NOMO-1 treated with DMSO at 0.1 percent for 48 hours (cell line): ENCODE measurements around the gene LAG3.

ENCODE experiments used
- DNase-seq: peaks from one replicate; lab custom pipeline; 2025; ENCODE audit not compliant: unreplicated experiment; lab: John Stamatoyannopoulos, UW

The LAG3 gene

GRCh38 chr12:6787309-6787708, 15.0 kb downstream of the LAG3 start:
- no peak for DNase-seq

GRCh38 chr12:6788972-6789924, 16.9 kb downstream of the LAG3 start, which contains the start of gene CD4:
TSS of gene CD4 (plus strand) at chr12:6789528. CDS start at chr12:6800139, 10,611 bp downstream.
- peak; percentile 56 for DNase-seq

DNA sequence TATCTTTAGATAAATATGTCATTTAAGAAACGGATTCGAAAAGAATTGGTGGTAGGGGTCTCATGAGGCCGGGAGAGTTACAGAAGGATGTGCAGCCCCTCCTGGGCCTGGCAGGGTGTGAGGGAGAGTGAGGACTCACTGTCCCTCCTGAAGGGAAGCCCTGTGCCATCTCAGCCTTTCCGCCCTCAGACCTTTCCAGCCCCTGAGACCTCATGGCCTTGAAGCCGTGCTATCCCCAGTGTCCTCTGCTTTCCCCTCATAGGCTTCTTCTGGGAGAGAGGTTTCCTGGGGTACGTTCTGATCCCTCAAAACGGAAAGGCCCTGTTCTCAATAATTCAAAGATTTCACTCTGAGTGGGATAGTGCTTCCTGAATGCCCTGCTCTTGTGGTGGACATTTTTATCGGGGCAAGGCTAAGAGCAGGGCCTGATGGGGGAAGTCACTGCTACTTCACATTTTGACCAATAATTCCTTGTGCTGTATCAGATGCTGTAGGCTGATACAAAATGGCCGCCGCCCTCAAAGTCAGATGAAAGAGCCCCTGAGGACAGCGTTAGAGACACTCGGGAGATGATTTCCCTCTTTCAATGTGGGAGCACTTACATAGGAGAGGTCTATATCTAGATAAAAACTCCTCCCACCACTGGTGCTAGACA, 18.3 kb downstream of the LAG3 start:
- DNase-seq = no peak

- no peak for DNase-seq
Measured at GRCh38 chr12:6791931-6792520, 19.7 kb downstream of the LAG3 start.

DNA sequence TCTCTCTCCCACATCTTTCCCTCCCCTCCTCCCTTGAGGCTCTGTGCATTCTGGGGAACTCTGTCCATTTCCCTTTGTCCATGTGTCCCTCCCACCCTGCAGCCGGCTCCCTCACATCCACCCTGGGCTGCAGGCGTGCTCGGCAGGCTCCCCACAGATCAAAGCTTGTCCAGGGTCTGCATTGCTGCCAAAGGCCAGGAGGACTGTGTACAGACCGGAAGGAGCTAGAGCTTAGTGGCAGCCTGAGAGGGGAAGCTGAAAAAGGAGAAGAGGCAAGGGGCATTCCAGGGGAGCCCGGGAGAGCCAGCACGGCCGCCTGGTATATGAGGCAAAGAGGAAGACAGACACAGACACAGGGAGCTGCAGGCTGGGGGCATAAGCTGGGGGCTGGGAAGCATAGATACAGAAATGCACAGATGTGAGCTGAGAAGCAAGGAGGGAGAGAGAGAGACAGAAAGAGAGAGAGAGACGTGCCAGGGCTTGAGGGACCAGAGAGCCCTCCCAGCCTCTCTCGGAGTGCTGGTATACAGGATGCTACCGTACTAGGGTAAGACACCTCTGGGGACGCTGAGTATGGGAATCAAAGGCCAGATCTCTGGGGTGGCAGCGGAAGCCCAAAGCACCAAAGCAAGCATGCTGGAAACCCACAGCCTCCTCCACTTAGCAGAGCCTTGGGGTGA, 20.3 kb downstream of the LAG3 start:
- peak; percentile 74 for DNase-seq

DNA sequence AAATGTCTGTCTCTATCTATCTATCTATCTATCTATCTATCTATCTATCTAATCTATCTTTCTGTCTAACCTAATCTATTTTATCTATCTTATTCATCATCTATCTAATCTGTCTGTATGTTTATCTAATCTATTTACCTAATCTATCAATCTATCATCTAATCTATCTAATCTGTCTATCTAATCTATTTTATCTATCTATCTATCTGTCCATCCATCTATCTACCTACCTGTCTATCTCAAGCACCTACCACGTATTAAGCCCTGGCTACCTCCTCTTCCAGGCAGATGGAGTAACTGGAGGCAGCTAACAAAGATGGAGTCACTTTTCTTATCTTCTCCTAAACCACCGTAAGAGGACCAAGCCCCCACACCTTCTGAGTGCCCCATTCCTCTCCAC, 22.8 kb downstream of the LAG3 start:
- DNase-seq = no peak

DNA sequence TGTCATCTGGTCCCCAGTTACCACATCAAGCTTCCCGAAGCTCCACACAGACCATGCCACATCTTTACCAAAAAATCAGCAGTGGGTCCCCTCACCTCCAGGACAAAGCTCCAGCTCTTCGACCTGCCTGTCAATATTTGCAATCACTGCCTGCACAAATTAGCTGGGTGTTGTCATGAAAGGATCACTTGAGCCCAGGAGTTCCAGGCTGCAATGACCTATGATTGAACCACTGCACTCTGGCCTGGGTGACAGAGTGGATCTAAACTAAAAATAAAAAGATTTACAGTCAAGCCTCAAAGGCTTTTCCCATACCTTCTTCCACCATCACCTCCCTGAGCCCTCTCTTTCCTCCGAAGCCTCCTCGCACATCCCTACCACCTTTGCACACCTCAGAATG, 24.3 kb downstream of the LAG3 start:
- no peak for DNase-seq

GRCh38 chr12:6799147-6799546, 26.8 kb downstream of the LAG3 start:
- DNase-seq = no peak

DNA sequence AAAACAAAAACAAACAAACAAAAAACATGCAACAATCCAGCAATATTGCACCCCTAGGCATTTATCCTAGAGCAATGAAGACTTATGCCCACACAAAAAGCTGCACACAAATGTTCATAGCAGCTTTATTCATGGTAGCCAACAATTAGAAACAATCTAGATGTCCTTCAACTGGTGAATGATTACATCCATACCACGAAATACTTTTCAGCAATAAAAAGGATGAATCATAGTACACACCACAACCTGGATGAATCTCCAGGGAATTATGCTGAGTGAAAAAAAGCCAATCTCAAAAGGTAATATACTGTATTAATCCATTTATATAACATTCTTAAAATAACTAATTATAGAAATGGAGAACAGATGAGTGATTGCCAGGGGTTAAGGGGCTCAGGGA, 34.9 kb downstream of the LAG3 start:
- DNase-seq = no peak

- DNase-seq = no peak
Measured at GRCh38 chr12:6809056-6809455, 36.7 kb downstream of the LAG3 start.

DNA sequence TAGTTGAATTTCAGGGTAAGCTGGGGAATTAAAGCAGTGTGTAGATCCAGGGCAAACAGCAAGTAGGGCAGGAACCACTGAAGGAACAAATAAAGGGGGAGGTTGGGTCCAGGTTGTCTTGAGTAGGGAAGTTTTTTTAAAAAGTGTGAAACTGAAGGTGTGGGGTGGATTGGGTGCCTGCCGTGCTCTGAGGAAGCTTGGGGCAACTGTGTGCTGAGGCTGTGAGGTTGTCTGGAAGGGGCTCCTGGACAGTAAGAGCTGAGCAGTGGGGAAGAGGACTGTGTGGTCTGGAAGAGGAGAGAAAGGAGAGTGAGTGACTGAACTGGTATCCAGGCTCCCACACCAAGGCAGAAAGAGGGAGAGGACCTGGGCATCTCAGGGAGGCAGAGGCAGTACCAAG, 38.4 kb downstream of the LAG3 start:
- no peak for DNase-seq

- DNase-seq = peak; percentile 52
Measured at GRCh38 chr12:6813363-6813762, 41.0 kb downstream of the LAG3 start.

DNA sequence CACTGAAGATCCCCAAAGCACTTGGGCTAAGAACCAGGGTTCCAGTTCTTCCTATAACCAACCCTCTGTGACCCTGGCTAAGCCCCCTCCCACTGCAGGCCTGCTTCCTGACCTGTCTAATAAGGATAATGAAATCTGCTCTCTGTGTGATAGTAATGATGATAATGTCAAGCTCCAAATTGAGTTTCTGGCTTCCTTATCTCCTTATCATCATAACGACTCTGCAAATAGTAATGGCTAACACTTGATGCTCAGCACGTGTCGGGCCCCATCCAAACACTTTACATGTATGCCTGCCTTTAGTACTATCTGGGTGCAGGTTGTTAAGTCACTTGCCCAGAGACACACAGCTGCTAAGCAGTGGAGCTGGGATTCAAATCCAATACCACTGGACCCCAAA, 44.3 kb downstream of the LAG3 start:
- no peak for DNase-seq

DNA sequence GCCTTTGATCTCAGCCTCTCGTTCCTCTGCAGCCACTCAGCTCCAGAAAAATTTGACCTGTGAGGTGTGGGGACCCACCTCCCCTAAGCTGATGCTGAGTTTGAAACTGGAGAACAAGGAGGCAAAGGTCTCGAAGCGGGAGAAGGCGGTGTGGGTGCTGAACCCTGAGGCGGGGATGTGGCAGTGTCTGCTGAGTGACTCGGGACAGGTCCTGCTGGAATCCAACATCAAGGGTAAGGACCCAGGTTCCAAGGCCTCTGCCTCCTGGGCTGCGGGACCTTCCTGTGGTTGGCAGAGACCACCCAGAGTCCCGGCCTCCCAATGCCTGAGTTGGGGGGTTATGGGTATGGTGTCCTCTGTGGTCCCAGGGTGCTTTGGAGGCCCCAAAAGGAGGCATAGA, 44.8 kb downstream of the LAG3 start:
- no peak for DNase-seq

- DNase-seq = no peak
Measured at GRCh38 chr12:6817662-6818157, 45.4 kb downstream of the LAG3 start.

- DNase-seq = no peak
Measured at GRCh38 chr12:6818222-6818621, 45.9 kb downstream of the LAG3 start.

- DNase-seq = no peak
Measured at GRCh38 chr12:6818645-6819044, 46.3 kb downstream of the LAG3 start.

DNA sequence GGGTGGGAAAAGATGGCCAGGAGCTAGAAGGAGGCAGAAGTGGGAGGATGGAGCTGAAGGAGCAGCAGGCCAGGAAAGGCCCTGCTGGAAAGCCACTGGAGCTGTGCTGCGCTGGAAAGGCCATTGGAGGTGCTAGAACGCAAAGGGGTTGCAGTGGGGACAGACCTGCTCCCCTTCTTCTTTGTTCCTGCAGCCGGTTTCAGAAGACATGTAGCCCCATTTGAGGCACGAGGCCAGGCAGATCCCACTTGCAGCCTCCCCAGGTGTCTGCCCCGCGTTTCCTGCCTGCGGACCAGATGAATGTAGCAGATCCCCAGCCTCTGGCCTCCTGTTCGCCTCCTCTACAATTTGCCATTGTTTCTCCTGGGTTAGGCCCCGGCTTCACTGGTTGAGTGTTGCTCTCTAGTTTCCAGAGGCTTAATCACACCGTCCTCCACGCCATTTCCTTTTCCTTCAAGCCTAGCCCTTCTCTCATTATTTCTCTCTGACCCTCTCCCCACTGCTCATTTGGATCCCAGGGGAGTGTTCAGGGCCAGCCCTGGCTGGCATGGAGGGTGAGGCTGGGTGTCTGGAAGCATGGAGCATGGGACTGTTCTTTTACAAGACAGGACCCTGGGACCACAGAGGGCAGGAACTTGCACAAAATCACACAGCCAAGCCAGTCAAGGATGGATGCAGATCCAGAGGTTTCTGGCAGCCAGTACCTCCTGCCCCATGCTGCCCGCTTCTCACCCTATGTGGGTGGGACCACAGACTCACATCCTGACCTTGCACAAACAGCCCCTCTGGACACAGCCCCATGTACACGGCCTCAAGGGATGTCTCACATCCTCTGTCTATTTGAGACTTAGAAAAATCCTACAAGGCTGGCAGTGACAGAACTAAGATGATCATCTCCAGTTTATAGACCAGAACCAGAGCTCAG, 47.0 kb downstream of the LAG3 start:
- DNase-seq = no peak

- DNase-seq = no peak
Measured at GRCh38 chr12:6820166-6820565, 47.8 kb downstream of the LAG3 start.
